AG09309 (cell line): ENCODE measurements around the gene MCTP1.

Experiments
- DNase-seq: peaks from one replicate; pipeline ENCODE4 v3.0.0-alpha.2; 2010; ENCODE audit warnings: low read depth
- H3K4me3 ChIP-seq: 2 replicates; pipeline ENCODE4 v1.5.1; 2011; ENCODE audit warnings: mild to moderate bottlenecking, low read depth, low read length, moderate library complexity; ENCODE audit not compliant: control insufficient read depth
- TF ChIP-seq, protein P1 (sequence below): IDR thresholded peaks from 2 replicates; pipeline ENCODE4 v1.5.1; 2011; ENCODE audit warnings: mild to moderate bottlenecking, low read depth, low read length, inconsistent platforms; ENCODE audit not compliant: insufficient read depth, control insufficient read depth; ENCODE audit errors: missing control alignments

MCTP1 gene

DNA sequence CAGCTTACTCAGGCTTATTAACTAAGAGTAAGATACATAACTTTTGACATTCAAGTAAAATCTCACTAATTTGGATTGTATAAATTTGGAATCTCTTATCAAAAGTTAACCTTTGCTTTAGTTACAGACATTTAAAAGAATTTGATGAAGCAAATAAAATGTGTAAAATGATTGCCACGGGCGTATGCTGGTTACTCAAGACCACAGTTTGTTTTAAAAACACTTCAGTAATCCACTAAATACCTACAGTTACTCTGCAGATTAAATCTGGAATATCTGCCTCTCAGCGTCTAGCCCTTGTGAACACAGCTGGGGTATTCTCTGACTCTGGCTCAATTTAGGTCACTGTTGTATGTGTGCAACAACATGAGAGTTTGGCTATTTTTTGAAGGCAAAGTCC, 143.8 kb downstream of the MCTP1 start:
- no peak for DNase-seq
- TF ChIP-seq, protein P1, sequence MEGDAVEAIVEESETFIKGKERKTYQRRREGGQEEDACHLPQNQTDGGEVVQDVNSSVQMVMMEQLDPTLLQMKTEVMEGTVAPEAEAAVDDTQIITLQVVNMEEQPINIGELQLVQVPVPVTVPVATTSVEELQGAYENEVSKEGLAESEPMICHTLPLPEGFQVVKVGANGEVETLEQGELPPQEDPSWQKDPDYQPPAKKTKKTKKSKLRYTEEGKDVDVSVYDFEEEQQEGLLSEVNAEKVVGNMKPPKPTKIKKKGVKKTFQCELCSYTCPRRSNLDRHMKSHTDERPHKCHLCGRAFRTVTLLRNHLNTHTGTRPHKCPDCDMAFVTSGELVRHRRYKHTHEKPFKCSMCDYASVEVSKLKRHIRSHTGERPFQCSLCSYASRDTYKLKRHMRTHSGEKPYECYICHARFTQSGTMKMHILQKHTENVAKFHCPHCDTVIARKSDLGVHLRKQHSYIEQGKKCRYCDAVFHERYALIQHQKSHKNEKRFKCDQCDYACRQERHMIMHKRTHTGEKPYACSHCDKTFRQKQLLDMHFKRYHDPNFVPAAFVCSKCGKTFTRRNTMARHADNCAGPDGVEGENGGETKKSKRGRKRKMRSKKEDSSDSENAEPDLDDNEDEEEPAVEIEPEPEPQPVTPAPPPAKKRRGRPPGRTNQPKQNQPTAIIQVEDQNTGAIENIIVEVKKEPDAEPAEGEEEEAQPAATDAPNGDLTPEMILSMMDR, result no peak
- H3K4me3 ChIP-seq, result no peak overlapping the region

DNA sequence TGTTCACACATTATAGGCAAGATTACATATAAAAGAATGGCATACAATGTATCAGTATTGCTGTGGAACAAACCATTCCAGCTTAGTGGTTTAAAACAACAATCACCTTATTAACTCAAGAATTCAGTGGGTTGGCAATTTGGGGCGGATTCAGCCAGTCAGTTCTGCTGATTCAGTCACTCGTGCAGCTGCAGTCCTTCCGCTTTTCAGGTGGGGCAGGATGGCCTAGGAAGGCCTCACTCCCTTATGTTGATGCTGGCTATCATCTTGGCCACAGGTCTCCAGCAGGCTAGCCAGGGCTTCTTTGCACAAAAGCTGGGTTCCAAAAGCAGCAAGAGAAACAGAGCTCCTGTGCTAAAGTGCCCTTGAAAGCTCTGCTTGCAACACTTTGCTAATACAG, 150.6 kb downstream of the MCTP1 start:
- H3K4me3 ChIP-seq, result no peak overlapping the region
- TF ChIP-seq, protein P1, result no peak
- no peak for DNase-seq

DNA sequence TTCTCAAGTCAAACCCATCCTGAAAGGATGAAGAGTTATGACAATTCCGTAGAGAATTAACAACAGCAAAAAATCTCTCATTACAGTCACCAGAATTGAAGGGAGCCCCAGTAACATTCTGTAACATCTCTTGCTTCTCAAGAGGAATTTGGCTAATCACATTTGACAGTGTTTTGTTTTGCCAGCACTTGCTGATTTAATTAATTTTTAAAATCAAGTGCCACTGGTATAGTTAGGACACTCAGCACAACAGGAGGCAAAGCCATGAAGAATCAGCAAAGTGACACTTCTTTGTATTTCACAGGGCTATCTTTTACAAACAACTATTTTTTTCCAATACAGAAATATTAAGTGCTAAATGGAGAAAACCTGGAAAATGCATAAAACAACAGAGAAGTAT, 152.8 kb downstream of the MCTP1 start:
- TF ChIP-seq, protein P1, result no peak
- H3K4me3 ChIP-seq, result no peak overlapping the region
- DNase-seq, result no peak

DNA sequence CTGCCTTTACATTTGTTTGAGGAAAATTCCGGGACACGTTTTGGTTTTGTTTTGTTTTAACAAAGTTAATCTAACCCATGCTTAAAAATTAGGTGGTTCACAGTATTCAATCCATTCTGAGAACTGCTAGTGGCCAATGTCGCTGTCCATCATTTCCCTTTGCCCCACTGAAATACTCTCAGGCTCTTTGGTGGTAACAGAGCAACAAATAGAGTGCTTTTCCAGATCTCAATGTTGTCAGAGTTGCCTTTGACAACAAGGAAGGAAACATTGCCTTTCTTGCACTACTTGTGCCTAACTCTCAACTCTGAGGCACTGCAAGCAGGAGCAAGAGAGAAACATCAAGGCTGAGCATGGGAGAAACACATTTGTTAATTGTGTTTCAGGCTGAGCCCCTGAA, 154.0 kb downstream of the MCTP1 start:
- no peak for DNase-seq
- no peak overlapping the region for H3K4me3 ChIP-seq
- TF ChIP-seq, protein P1, result no peak

DNA sequence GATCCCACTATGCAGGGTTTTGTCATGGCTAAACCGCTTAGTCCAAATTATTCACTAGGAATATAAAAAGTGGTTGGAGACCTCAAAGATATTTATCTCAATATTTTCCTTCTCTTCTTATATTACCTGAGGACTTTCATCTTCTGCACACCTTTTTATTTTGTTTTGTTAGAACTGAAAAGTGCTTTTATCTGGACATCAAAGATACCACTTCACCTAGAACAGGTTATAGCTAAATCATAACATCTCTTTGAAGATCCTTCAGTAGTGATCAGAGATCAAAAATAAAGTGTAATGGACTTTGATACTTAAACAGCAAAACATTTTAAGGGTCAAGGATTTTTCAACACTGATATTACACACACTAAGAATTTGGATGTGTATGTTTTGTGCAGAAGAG, 160.2 kb downstream of the MCTP1 start:
- DNase-seq, result no peak
- H3K4me3 ChIP-seq, result no peak overlapping the region
- TF ChIP-seq, protein P1, result no peak

DNA sequence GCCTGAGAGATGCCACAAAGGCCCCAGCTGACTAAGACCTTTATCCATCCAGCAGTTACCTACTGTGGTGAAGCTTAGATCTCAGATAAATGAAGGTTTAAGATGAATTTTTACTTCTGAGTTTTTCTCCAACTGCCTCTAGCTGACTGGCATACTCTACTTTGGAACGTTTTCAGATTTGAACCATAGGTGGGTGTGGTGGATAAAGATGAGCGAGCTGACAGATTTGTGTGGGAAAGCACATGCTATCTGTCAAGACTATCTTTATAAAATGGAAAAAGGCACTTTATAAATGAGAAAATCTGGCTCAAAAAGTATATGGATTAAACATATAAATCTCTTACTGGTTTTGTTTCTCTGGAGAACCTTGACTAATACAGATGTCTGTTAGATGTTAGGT, 160.8 kb downstream of the MCTP1 start:
- TF ChIP-seq, protein P1, result no peak
- no peak for DNase-seq
- no peak overlapping the region for H3K4me3 ChIP-seq

DNA sequence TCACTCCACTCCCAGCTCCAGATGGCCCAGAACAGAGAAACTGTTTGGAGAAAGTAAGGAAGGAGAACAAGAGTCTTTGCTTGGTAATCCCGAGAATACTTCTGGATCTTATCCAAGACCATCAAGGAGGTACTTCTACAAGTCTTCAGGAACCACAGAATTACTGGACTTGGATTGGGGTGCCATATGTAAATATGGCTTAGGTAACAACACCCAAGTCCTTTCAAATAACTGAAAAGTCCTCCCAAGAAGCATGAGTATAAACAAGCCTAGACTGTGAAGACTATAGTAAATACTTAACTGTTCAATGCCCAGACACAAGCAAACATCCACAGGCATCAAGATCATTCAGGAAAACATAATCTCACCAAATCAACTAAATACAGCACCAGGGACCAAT, 170.0 kb downstream of the MCTP1 start:
- TF ChIP-seq, protein P1, result no peak
- no peak for DNase-seq
- H3K4me3 ChIP-seq, result no peak overlapping the region
